ENCODE data around the gene TMEM9.

- TF ChIP-seq POLR2AphosphoS5 (IDR thresholded peaks at IDR 0.05; ENCODE audit: borderline replicate concordance, low read depth, low read length) (no peak), EZH2 (IDR thresholded peaks at IDR 0.05) (no peak), FOXP2 (optimal IDR thresholded peaks at IDR 0.05; ENCODE audit: control extremely low read depth, extremely low read length, insufficient read depth) (no peak)
Observed at GRCh38 chr1:201093561-201093960, 60.7 kb downstream of the TMEM9 start.

All from SK-N-MC (cell line).